Brain microvascular endothelial cell (primary cell): ENCODE data around the gene DOCK3.
"Not testable (repeated sequence)": the region's sequence is repeated elsewhere in the genome, so short reads cannot be mapped to it uniquely, and the experiment has no call there.

Source experiments
- DNase-seq: peaks from one replicate; pipeline ENCODE4 v3.0.0-alpha.2; 2020
- H3K27ac ChIP-seq: fragments of 250-450 bp; sonication (Bioruptor Pico); 2 replicates; pipeline ENCODE4 v1.5.1; 2020; ENCODE audit warnings: mild to moderate bottlenecking, moderate library complexity
- H3K27me3 ChIP-seq: fragments of 250-450 bp; sonication (Bioruptor Pico); replicated peaks from 2 replicates; pipeline ENCODE4 v1.5.1; 2020; ENCODE audit warnings: mild to moderate bottlenecking
- H3K36me3 ChIP-seq: fragments of 250-450 bp; sonication (Bioruptor Pico); replicated peaks from 2 replicates; pipeline ENCODE4 v1.5.1; 2020; ENCODE audit warnings: mild to moderate bottlenecking
- H3K4me3 ChIP-seq: 2 replicates; pipeline ENCODE4 v1.5.1; 2011; ENCODE audit warnings: low read depth, mild to moderate bottlenecking, control low read depth, low read length, moderate library complexity
- CTCF ChIP-seq: IDR thresholded peaks from 2 replicates; pipeline ENCODE4 v1.5.1; 2011; ENCODE audit warnings: low read depth, mild to moderate bottlenecking, moderate library complexity, low read length, control low read depth, inconsistent platforms; ENCODE audit errors: missing control alignments
- in situ Hi-C: cut with HindIII; loops from 2 replicates; pipeline ENCODE4 v1.10.0; 2017; ENCODE audit warnings: low sequenced_read_pairs, low pct_ligation_motif_present

DOCK3 gene

GRCh38 chr3:51110586-51110985 lies 435.9 kb downstream of the DOCK3 start:
- in situ Hi-C loops = loop anchor here (25.0 kb wide), 1 partner anchor 252 kb away; no protein-coding TSS in a partner anchor
- TF ChIP-seq CTCF = no peak

GRCh38 chr3:51122944-51123343 lies 448.2 kb downstream of the DOCK3 start:
- in situ Hi-C loops = loop anchor here (25.0 kb wide), 1 partner anchor 239 kb away; no protein-coding TSS in a partner anchor
- no peak for TF ChIP-seq CTCF
- no peak for DNase-seq
- no peak overlapping the region for H3K4me3 ChIP-seq
- H3K27ac ChIP-seq = no peak overlapping the region
- no peaks in the 10 kb centered on the region for H3K36me3 ChIP-seq
- H3K27me3 ChIP-seq = no peaks in the 10 kb centered on the region

More at GRCh38 chr3:51110586-51110985, 435.9 kb downstream of the DOCK3 start:
- Histone ChIP-seq H3K27me3 (no peaks in the 10 kb centered on the region), H3K36me3 (no peaks in the 10 kb centered on the region), H3K27ac (no peak overlapping the region), H3K4me3 (no peak overlapping the region)
- DNase-seq = no peak

- in situ Hi-C loops = loop anchor here (25.0 kb wide), 1 partner anchor 239 kb away; no protein-coding TSS in a partner anchor
These were observed 448.8 kb downstream of the DOCK3 start for GRCh38 chr3:51123531-51123930.

GRCh38 chr3:51131607-51132006 lies 456.9 kb downstream of the DOCK3 start:
- H3K36me3 ChIP-seq, in situ Hi-C loops, DNase-seq, H3K4me3 ChIP-seq, H3K27me3 ChIP-seq, H3K27ac ChIP-seq: not testable (repeated sequence)

More at GRCh38 chr3:51123531-51123930, 448.8 kb downstream of the DOCK3 start:
- no peak overlapping the region for H3K27ac ChIP-seq
- no peak for DNase-seq
- no peak overlapping the region for H3K4me3 ChIP-seq
- no peaks in the 10 kb centered on the region for H3K36me3 ChIP-seq
- H3K27me3 ChIP-seq = no peaks in the 10 kb centered on the region
- TF ChIP-seq CTCF = no peak

GRCh38 chr3:51137715-51138114 lies 463.0 kb downstream of the DOCK3 start:
- in situ Hi-C loops = no loop called here
- no peaks in the 10 kb centered on the region for H3K27me3 ChIP-seq

GRCh38 chr3:51139616-51140015 lies 464.9 kb downstream of the DOCK3 start:
- no peak overlapping the region for H3K27ac ChIP-seq
- no peaks in the 10 kb centered on the region for H3K36me3 ChIP-seq
- in situ Hi-C loops = no loop called here
- TF ChIP-seq CTCF = no peak
- H3K4me3 ChIP-seq = no peak overlapping the region
- DNase-seq = no peak
- no peaks in the 10 kb centered on the region for H3K27me3 ChIP-seq

More at GRCh38 chr3:51137715-51138114, 463.0 kb downstream of the DOCK3 start:
- no peak for DNase-seq
- no peak overlapping the region for H3K4me3 ChIP-seq
- no peak for TF ChIP-seq CTCF
- H3K36me3 ChIP-seq = no peaks in the 10 kb centered on the region
- H3K27ac ChIP-seq = no peak overlapping the region
